Activated CD4-positive, alpha-beta memory T cell treated with anti-CD3 and anti-CD28 coated beads for 36 hours (primary cell): Measurements from ENCODE around the gene LARP4B. TPM values are rescaled to one million over a fixed set of nuclear protein-coding genes. Genes with fewer than 3 reads are reported as not detected.

Experiments
- CTCF ChIA-PET: fragments of 350-600 bp; sonication (Branson Sonifier 250); formaldehyde crosslinking; loops from one replicate; lab custom pipeline; 2021; ENCODE audit warnings: antibody characterized with exemption, inconsistent platforms; lab: Charles Lee
- POLR2A ChIA-PET: fragments of 350-600 bp; sonication (Branson Sonifier 250); formaldehyde crosslinking; loops from one replicate; lab custom pipeline; 2021; ENCODE audit warnings: antibody characterized with exemption; lab: Charles Lee
- DNase-seq: peaks from one replicate; pipeline ENCODE4 v3.0.0-alpha.2; 2020
- H3K27ac Mint-ChIP-seq: one replicate; pipeline ENCODE4 v1.8.0; 2021; ENCODE audit warnings: mixed read lengths
- H3K27me3 Mint-ChIP-seq: one replicate; pipeline ENCODE4 v1.8.0; 2021; ENCODE audit warnings: mixed read lengths
- H3K36me3 Mint-ChIP-seq: one replicate; pipeline ENCODE4 v1.8.0; 2021; ENCODE audit warnings: mixed read lengths
- H3K4me1 Mint-ChIP-seq: one replicate; pipeline ENCODE4 v1.8.0; 2021; ENCODE audit warnings: low read depth, mixed read lengths
- H3K4me3 Mint-ChIP-seq: one replicate; pipeline ENCODE4 v1.8.0; 2021; ENCODE audit warnings: mild to moderate bottlenecking, mixed read lengths
- H3K9me3 Mint-ChIP-seq: one replicate; pipeline ENCODE4 v1.8.0; 2021; ENCODE audit warnings: mixed read lengths
- intact Hi-C: fragments of 100-400 bp; cut with micrococcal nuclease; formaldehyde crosslinking; loops from one replicate; pipeline ENCODE4 v1.15.1; 2023
- total RNA-seq, 2 experiments: library from RNA; stranded (reverse); gene quantifications; one replicate each; pipeline ENCODE4 v1.2.3, GENCODE V29; 2021

Gene LARP4B
- total RNA-seq, 2 experiments from 2014 or later = 92.1 to 95.0 TPM

GRCh38 chr10:851901-852300 is 79.6 kb downstream of the LARP4B start:
- intact Hi-C loops = no loop called here
- ChIA-PET CTCF (no interaction called here), POLR2A (no interaction called here)
- DNase-seq = no peak
- H3K36me3 Mint-ChIP-seq = peaks cover 58% of the 10 kb centered on the region
- H3K27me3 Mint-ChIP-seq = no peaks in the 10 kb centered on the region
- peaks cover 35% of the 10 kb centered on the region for H3K4me1 Mint-ChIP-seq
- H3K9me3 Mint-ChIP-seq = peaks cover 15% of the 10 kb centered on the region
- no peak overlapping the region for H3K4me3 Mint-ChIP-seq
- H3K27ac Mint-ChIP-seq = peak overlapping the region; percentile 3

GRCh38 chr10:850093-850492 is 81.4 kb downstream of the LARP4B start:
- ChIA-PET CTCF (no interaction called here), POLR2A (no interaction called here)
- Mint-ChIP-seq H3K4me3 (no peak overlapping the region), H3K9me3 (peaks cover 15% of the 10 kb centered on the region), H3K4me1 (peaks cover 44% of the 10 kb centered on the region), H3K36me3 (peaks cover 57% of the 10 kb centered on the region), H3K27me3 (no peaks in the 10 kb centered on the region), H3K27ac (no peak overlapping the region)
- DNase-seq = no peak
- intact Hi-C loops = no loop called here

- Mint-ChIP-seq H3K4me1 (peaks cover 46% of the 10 kb centered on the region), H3K27ac (no peak overlapping the region), H3K9me3 (peaks cover 15% of the 10 kb centered on the region), H3K36me3 (peaks cover 56% of the 10 kb centered on the region), H3K4me3 (no peak overlapping the region), H3K27me3 (no peaks in the 10 kb centered on the region)
- intact Hi-C loops = no loop called here
- POLR2A ChIA-PET = no interaction called here
- no peak for DNase-seq
- CTCF ChIA-PET = no interaction called here
Observed at GRCh38 chr10:847868-848267, 83.6 kb downstream of the LARP4B start.

DNA sequence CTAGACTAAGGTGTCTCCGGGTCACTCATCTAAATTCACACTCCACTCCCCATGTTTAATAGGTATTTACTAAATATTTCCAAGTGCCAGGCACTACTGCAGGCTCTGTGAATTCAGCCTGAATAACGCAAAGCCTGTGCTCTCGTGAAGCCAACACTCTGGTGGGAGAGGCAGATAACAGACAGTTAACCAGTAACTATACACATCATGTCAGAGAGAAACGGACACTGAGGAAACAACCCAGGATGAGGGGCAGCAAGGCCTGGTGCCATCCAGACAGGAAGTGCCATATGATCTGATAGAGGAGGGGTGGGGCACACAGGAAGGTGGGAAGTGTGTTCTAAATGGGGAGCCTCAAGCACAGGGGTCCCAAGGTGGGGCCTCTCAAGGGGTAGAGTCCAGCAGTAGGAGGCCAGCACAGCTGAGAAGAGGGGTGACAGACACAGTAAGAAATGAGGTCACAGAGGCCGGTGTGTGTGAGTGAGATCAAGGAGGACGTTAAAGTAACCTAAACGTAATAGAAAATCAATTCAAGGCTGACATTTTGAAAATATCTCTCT is 85.3 kb downstream of the LARP4B start:
- Mint-ChIP-seq H3K27me3 (no peaks in the 10 kb centered on the region), H3K4me1 (peaks cover 32% of the 10 kb centered on the region), H3K27ac (peak overlapping the region; percentile 1), H3K36me3 (peaks cover 45% of the 10 kb centered on the region), H3K9me3 (peaks cover 9% of the 10 kb centered on the region), H3K4me3 (no peak overlapping the region)
- DNase-seq = no peak
- CTCF ChIA-PET = no interaction called here
- POLR2A ChIA-PET = no interaction called here
- intact Hi-C loops = no loop called here

DNA sequence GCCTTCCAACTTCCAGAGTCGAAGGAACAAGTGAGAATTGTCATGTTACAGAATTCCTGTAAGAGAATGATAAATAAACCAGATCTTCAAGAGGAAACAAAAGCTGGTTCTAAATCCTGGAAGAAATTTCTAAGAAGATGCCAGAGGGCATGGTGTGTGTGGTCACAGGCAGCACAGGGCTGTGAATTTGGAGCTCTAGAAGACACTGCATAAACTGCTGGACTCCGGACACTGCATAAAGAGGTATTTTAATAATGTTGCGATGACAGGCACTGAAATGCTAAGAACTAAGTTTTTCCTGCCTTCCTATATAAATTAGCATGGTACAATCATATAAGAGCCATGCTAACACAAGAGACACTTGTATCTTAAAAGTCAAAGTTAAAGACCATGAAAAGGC is 86.0 kb downstream of the LARP4B start:
- intact Hi-C loops = no loop called here
- ChIA-PET CTCF (no interaction called here), POLR2A (no interaction called here)
- Mint-ChIP-seq H3K27ac (no peak overlapping the region), H3K36me3 (peaks cover 41% of the 10 kb centered on the region), H3K27me3 (no peaks in the 10 kb centered on the region), H3K4me3 (no peak overlapping the region), H3K4me1 (peaks cover 32% of the 10 kb centered on the region), H3K9me3 (peaks cover 9% of the 10 kb centered on the region)
- no peak for DNase-seq

GRCh38 chr10:844552-844951 is 87.0 kb downstream of the LARP4B start:
- ChIA-PET POLR2A (no interaction called here), CTCF (no interaction called here)
- peaks cover 33% of the 10 kb centered on the region for H3K36me3 Mint-ChIP-seq
- H3K9me3 Mint-ChIP-seq = no peaks in the 10 kb centered on the region
- H3K4me3 Mint-ChIP-seq = no peak overlapping the region
- intact Hi-C loops = no loop called here
- peaks cover 28% of the 10 kb centered on the region for H3K4me1 Mint-ChIP-seq
- no peak for DNase-seq
- no peaks in the 10 kb centered on the region for H3K27me3 Mint-ChIP-seq
- H3K27ac Mint-ChIP-seq = no peak overlapping the region

- H3K4me3 Mint-ChIP-seq = no peak overlapping the region
- intact Hi-C loops = no loop called here
- no peaks in the 10 kb centered on the region for H3K27me3 Mint-ChIP-seq
- no peak overlapping the region for H3K27ac Mint-ChIP-seq
- ChIA-PET POLR2A (interaction anchor here (0.6 kb wide), 1 partner anchor 53 kb away, joined by 3 read pairs; no protein-coding TSS in a partner anchor), CTCF (no interaction called here)
- no peak for DNase-seq
- H3K9me3 Mint-ChIP-seq = no peaks in the 10 kb centered on the region
- H3K36me3 Mint-ChIP-seq = peaks cover 32% of the 10 kb centered on the region
- H3K4me1 Mint-ChIP-seq = peaks cover 28% of the 10 kb centered on the region
Observed at GRCh38 chr10:843703-844102, 87.8 kb downstream of the LARP4B start.

DNA sequence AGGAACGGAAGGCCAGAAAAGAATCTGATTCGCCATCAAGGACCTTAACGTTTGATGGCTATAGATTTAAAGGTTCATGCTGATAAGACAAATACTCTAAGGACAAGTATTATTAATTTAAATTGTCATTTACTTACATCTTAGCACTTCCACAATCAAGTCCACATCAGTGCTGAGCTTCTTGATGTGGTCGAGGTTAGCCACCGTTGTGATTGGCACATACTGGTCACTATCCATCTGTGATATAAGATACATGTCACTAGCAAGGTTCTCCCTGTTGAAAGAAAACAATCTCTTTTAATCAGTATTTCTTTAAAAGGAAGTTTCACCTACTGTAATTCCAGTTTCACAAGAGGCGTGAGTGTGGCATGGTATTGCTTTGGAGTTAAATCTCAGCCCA is 88.7 kb downstream of the LARP4B start:
- no peak overlapping the region for H3K4me3 Mint-ChIP-seq
- H3K36me3 Mint-ChIP-seq = peaks cover 31% of the 10 kb centered on the region
- no peaks in the 10 kb centered on the region for H3K9me3 Mint-ChIP-seq
- CTCF ChIA-PET = no interaction called here
- no peak overlapping the region for H3K27ac Mint-ChIP-seq
- H3K4me1 Mint-ChIP-seq = peaks cover 24% of the 10 kb centered on the region
- no peaks in the 10 kb centered on the region for H3K27me3 Mint-ChIP-seq
- intact Hi-C loops = no loop called here
- DNase-seq = no peak
- POLR2A ChIA-PET = no interaction called here

DNA sequence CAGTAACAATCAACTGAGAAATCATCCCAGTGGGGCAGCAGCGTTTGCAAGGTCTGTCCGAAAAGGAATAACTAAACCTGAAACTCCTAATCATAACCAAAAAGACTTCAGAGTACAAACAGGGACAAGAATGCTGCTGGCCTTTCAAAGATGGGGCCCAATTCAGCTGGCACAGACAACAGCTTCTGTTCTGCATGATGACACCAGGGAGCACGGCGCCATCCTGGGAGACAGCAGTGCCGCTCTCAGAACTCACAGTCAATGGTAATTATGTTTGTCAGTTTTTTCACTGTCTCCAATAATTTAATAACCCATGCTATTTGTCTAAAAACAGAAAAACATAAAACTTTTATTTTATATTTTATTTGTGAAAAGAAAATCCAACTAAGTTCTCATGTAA is 90.0 kb downstream of the LARP4B start:
- H3K27me3 Mint-ChIP-seq = no peaks in the 10 kb centered on the region
- no peaks in the 10 kb centered on the region for H3K9me3 Mint-ChIP-seq
- ChIA-PET POLR2A (no interaction called here), CTCF (no interaction called here)
- intact Hi-C loops = no loop called here
- no peak overlapping the region for H3K4me3 Mint-ChIP-seq
- peaks cover 28% of the 10 kb centered on the region for H3K36me3 Mint-ChIP-seq
- peaks cover 17% of the 10 kb centered on the region for H3K4me1 Mint-ChIP-seq
- DNase-seq = no peak
- H3K27ac Mint-ChIP-seq = no peak overlapping the region

- no peak for DNase-seq
- H3K9me3 Mint-ChIP-seq = no peaks in the 10 kb centered on the region
- H3K4me1 Mint-ChIP-seq = peaks cover 5% of the 10 kb centered on the region
- H3K27me3 Mint-ChIP-seq = no peaks in the 10 kb centered on the region
- H3K27ac Mint-ChIP-seq = no peak overlapping the region
- H3K36me3 Mint-ChIP-seq = peaks cover 28% of the 10 kb centered on the region
- ChIA-PET CTCF (no interaction called here), POLR2A (interaction anchor here (1.5 kb wide), 1 partner anchor 38 kb away, joined by 3 read pairs; no protein-coding TSS in a partner anchor)
- intact Hi-C loops = no loop called here
- H3K4me3 Mint-ChIP-seq = no peak overlapping the region
Observed at GRCh38 chr10:839550-840205, 91.8 kb downstream of the LARP4B start.

GRCh38 chr10:836782-837181 is 94.7 kb downstream of the LARP4B start:
- ChIA-PET CTCF (no interaction called here), POLR2A (no interaction called here)
- no peak overlapping the region for H3K27ac Mint-ChIP-seq
- H3K36me3 Mint-ChIP-seq = peaks cover 35% of the 10 kb centered on the region
- intact Hi-C loops = no loop called here
- H3K9me3 Mint-ChIP-seq = no peaks in the 10 kb centered on the region
- H3K4me3 Mint-ChIP-seq = no peak overlapping the region
- H3K27me3 Mint-ChIP-seq = no peaks in the 10 kb centered on the region
- no peak for DNase-seq
- H3K4me1 Mint-ChIP-seq = peaks cover 2% of the 10 kb centered on the region

GRCh38 chr10:834493-834892 is 97.0 kb downstream of the LARP4B start:
- intact Hi-C loops = no loop called here
- H3K4me3 Mint-ChIP-seq = no peak overlapping the region
- no peak for DNase-seq
- H3K36me3 Mint-ChIP-seq = peaks cover 46% of the 10 kb centered on the region
- no peaks in the 10 kb centered on the region for H3K9me3 Mint-ChIP-seq
- ChIA-PET POLR2A (no interaction called here), CTCF (no interaction called here)
- H3K27ac Mint-ChIP-seq = no peak overlapping the region
- no peaks in the 10 kb centered on the region for H3K27me3 Mint-ChIP-seq
- H3K4me1 Mint-ChIP-seq = peaks cover 2% of the 10 kb centered on the region

- ChIA-PET POLR2A (no interaction called here), CTCF (no interaction called here)
- H3K9me3 Mint-ChIP-seq = no peaks in the 10 kb centered on the region
- H3K27ac Mint-ChIP-seq = no peak overlapping the region
- peaks cover 60% of the 10 kb centered on the region for H3K36me3 Mint-ChIP-seq
- no peak overlapping the region for H3K4me3 Mint-ChIP-seq
- no peaks in the 10 kb centered on the region for H3K27me3 Mint-ChIP-seq
- DNase-seq = no peak
- no peaks in the 10 kb centered on the region for H3K4me1 Mint-ChIP-seq
- intact Hi-C loops = no loop called here
Observed at GRCh38 chr10:829241-829640, 102.3 kb downstream of the LARP4B start.
